ENCODE measurements around the gene SPACA6. TPM values are rescaled to one million over a fixed set of nuclear protein-coding genes. Genes with fewer than 3 reads are reported as not detected.
A peak's percentile ranks its signal among the peaks of the same experiment; 100 is the strongest.
"Not testable (repeated sequence)": the region's sequence is repeated elsewhere in the genome, so short reads cannot be mapped to it uniquely, and the experiment has no call there.

SPACA6 gene, protein sequence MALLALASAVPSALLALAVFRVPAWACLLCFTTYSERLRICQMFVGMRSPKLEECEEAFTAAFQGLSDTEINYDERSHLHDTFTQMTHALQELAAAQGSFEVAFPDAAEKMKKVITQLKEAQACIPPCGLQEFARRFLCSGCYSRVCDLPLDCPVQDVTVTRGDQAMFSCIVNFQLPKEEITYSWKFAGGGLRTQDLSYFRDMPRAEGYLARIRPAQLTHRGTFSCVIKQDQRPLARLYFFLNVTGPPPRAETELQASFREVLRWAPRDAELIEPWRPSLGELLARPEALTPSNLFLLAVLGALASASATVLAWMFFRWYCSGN
- polyA plus RNA-seq = 1 to 10 TPM in 2 of 3 donors, not detected in 1; 2.3 to 2.4 TPM

DNA sequence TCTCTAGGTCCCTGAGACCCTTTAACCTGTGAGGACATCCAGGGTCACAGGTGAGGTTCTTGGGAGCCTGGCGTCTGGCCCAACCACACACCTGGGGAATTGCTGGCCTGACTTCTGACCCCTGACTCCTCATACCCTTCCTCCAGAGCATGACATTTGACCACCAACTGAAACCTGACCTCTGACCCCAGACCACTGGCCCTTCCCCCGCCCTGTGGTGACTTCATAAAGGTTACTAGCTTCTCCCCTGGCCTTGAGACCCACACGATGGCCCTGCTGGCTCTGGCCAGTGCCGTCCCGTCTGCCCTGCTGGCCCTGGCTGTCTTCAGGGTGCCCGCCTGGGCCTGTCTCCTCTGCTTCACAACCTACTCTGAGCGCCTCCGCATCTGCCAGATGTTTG, at the start of gene SPACA6:
Gene SPACA6, plus strand, starts transcription at position 71 of the 400 bp plus-strand sequence. Its CDS starts 197 bp downstream, at position 268.
- H3K4me1 Mint-ChIP-seq = peaks cover 6 to 12% of the 10 kb centered on the region in 2 donors

DNA sequence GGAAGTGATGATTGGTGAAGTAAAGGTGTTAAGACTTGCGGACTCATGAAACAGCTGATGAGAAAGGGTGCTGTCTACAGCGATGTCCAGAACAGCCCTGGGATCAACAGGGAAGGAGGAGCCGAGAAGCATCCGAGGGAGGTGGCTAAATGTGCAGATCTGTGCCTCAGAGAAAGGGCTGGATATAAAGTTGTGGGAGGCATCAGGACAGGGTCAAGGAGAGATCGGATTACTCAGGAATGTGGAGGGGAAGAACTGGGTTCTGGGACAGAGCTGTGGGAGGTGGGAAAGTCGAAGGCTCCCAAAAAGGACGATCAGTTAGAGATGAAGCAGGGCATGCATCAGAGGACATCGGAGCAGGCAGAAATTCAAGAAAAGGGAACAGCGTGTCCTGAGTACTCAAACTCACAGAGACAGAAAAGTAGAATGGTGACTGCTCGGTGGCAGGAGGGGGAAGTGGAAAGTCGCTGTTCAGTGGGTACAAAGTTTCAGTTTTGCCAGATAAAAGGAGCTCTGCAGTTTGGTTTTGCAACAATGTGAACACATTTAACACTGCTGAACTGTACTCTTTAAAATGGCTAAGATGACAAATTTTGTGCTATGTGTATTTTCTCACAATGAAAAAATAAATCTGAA, 48.4 kb upstream of the SPACA6 start:
- H3K4me3 Mint-ChIP-seq = peak overlapping the region in 1 of 5 donors; percentile 15
- no peaks in the 10 kb centered on the region for H3K9me3 Mint-ChIP-seq

More for the DNA sequence above, at the start of gene SPACA6:
- H3K4me3 Mint-ChIP-seq = no peak within 1 kb of the TSS
- H3K36me3 Mint-ChIP-seq = peaks cover 4 to 8% (median 4%) of the 10 kb centered on the region in 3 donors
- peaks cover 10 to 20% (median 13%) of the 10 kb centered on the region in 3 donors for H3K27me3 Mint-ChIP-seq (ENCODE audit: low read depth in 3 of 3)
- no peak within 1 kb of the TSS for H3K27ac Mint-ChIP-seq
- H3K9me3 Mint-ChIP-seq = no peaks in the 10 kb centered on the region
- no peak for DNase-seq

DNA sequence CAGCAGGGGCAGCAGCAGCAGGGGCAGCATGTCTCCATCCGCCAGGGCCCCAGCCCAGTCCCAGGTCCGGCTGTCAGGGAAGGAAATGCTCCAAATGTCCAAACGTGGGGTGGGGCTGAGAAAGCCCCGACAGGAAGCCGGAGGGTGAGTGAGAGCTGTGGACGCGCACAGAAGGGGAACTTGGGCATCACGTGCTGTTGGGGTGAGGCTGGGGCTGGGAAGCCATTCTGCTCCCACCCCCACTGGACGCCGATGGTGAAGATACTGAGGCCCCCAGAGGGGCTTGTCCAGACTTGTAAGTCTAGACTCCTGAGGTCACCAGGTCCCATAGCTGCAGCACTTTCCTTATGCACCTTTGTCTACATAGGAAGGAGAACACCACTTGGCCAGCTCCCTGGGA, 46.4 kb upstream of the SPACA6 start, which contains the start of gene SIGLEC14:
Gene SIGLEC14, minus strand, starts transcription at position 96 of the 400 bp plus-strand sequence. Its CDS starts 66 bp downstream, at position 30.
- not testable (repeated sequence) for H3K9me3 Mint-ChIP-seq; H3K36me3 Mint-ChIP-seq; H3K4me1 Mint-ChIP-seq; H3K27ac Mint-ChIP-seq; DNase-seq; H3K27me3 Mint-ChIP-seq (ENCODE audit: low read depth in 3 of 3); H3K4me3 Mint-ChIP-seq

More for the DNA sequence above, 48.4 kb upstream of the SPACA6 start:
- Mint-ChIP-seq H3K27me3 (ENCODE audit: low read depth in 3 of 3) (peaks cover 1 to 12% (median 9%) of the 10 kb centered on the region in 3 donors), H3K27ac (no peak overlapping the region), H3K4me1 (no peaks in the 10 kb centered on the region), H3K36me3 (no peaks in the 10 kb centered on the region)
- DNase-seq = no peak

DNA sequence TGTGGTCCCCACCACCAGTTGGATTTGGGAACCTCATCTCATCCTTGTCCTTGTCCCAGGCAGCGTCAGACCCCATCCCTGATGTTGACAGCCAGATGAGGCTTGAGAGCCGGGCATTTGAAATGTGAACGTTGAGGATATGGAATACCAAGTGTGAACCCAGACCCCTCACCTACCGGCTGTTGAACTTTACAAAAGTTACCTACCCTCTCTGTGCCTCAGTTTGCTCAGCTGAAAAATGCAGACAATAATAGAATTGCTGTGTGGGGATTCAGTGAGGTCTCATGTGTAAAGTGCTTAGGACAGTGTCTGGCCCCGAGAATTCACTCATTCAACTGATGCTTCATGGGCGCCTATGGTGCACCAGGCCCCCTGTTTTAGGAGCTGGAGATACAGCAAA, 45.8 kb upstream of the SPACA6 start:
- no peaks in the 10 kb centered on the region for H3K36me3 Mint-ChIP-seq
- H3K27ac Mint-ChIP-seq = no peak overlapping the region
- peaks cover 1 to 10% (median 8%) of the 10 kb centered on the region in 3 donors for H3K27me3 Mint-ChIP-seq (ENCODE audit: low read depth in 3 of 3)
- no peak overlapping the region for H3K4me3 Mint-ChIP-seq
- H3K4me1 Mint-ChIP-seq = no peaks in the 10 kb centered on the region
- DNase-seq = no peak
- no peaks in the 10 kb centered on the region for H3K9me3 Mint-ChIP-seq

DNA sequence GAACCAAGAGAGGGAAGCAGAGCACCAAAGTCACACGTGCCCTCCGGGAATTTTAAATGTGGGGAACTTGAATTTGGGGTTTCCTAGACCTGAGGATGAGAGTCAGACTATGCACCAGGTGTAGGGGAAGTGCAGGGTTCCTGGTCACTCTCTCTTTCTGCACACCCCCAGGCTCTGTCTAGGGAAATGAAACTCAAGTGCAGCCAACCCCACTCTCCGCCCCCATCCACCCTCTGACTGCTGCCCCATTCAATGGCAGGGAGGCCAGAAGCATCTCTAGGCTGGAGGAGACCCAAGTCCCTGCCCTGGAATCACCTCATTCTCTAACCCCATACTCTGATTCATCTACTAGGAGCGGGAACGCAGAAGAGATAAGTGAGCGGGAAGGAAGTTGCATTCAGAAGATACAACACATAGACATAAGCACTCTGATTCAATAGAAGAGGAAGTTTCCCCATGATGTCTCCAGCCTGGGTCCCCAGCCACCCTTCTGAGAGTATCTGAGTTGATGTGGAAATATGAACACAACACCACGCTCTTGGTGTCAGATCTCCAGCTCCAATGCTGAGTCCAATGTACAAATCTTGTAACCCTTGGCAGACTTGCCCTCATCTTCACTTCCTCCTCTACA, 41.8 kb upstream of the SPACA6 start:
- no peak for DNase-seq
- Mint-ChIP-seq H3K9me3 (no peaks in the 10 kb centered on the region), H3K36me3 (peaks cover 0 to 6% (median 0%) of the 10 kb centered on the region in 3 donors), H3K4me3 (no peak overlapping the region), H3K27ac (no peak overlapping the region), H3K4me1 (no peaks in the 10 kb centered on the region), H3K27me3 (ENCODE audit: low read depth in 3 of 3) (peaks cover 0 to 6% (median 4%) of the 10 kb centered on the region in 3 donors)

DNA sequence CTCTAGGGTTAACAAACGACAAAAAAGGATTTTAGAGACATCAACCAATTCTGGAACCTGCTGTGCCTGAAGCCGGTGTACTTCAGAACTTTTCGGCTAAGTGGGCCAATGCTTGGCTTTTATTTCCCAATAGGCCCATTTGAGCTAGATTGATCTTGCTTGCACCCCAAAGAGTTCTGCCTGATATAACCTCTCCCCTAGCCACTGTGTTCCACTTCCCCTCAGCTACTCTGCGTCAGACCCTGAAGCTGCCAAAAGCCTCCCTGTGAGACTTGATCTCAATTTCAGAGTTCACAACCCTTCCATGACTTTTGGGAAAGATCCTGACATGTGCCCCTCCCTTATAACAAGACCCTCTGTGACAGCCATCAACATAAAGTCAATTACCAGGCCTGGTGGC, 40.9 kb upstream of the SPACA6 start:
- no peak overlapping the region for H3K4me3 Mint-ChIP-seq
- H3K9me3 Mint-ChIP-seq = no peaks in the 10 kb centered on the region
- no peak for DNase-seq
- H3K27ac Mint-ChIP-seq = no peak overlapping the region
- peaks cover 0 to 6% (median 0%) of the 10 kb centered on the region in 3 donors for H3K36me3 Mint-ChIP-seq
- peaks cover 5 to 6% of the 10 kb centered on the region in 2 donors for H3K4me1 Mint-ChIP-seq
- peaks cover 0 to 7% (median 4%) of the 10 kb centered on the region in 3 donors for H3K27me3 Mint-ChIP-seq (ENCODE audit: low read depth in 3 of 3)

DNA sequence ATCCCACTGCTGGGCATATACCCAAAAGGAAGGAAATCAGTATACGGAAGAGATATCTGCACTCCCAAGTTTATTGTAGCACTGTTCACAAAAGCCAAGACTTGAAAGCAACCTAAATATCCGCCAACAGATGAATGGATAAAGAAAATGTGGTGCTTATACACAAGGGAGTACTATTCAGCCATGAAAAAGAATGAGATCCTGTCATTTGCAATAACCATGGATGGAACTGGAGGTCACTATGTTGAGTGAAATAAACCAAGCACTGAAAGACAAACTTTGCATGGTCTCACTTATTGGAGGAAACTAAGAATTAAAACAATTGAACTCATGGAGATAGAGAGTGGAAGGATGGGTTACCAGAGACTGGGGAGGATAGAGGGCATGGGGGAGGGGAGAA, 40.0 kb upstream of the SPACA6 start:
- no peaks in the 10 kb centered on the region for H3K9me3 Mint-ChIP-seq
- H3K4me1 Mint-ChIP-seq = peaks cover 5 to 6% of the 10 kb centered on the region in 2 donors
- no peak overlapping the region for H3K4me3 Mint-ChIP-seq
- peaks cover 0 to 7% (median 4%) of the 10 kb centered on the region in 3 donors for H3K27me3 Mint-ChIP-seq (ENCODE audit: low read depth in 3 of 3)
- H3K36me3 Mint-ChIP-seq = peaks cover 0 to 6% (median 0%) of the 10 kb centered on the region in 3 donors
- H3K27ac Mint-ChIP-seq = no peak overlapping the region
- no peak for DNase-seq

DNA sequence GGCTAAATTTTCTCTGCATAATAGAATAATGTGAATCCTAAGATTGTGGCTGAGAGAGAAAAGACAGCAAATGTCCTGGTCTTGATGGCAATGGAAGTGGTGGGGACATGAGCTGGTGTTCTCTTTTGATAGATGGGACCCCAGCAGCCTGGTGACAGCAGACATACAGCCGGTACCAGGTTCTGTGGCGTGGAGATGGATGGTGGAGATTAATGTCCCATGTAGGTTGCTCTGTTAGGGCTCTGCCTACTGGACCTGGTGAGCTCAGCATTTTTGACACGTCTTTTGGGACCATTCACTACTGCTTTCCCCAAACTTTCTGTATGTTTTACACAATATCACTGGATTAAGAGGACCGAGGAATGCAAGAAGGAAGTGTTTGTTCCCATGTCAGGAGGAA, 38.3 kb upstream of the SPACA6 start:
- DNase-seq = no peak
- peaks cover 0 to 4% (median 2%) of the 10 kb centered on the region in 3 donors for H3K27me3 Mint-ChIP-seq (ENCODE audit: low read depth in 3 of 3)
- H3K9me3 Mint-ChIP-seq = no peaks in the 10 kb centered on the region
- no peak overlapping the region for H3K27ac Mint-ChIP-seq
- H3K4me1 Mint-ChIP-seq = peaks cover 5 to 6% of the 10 kb centered on the region in 2 donors
- no peak overlapping the region for H3K4me3 Mint-ChIP-seq
- H3K36me3 Mint-ChIP-seq = peaks cover 0 to 6% (median 0%) of the 10 kb centered on the region in 3 donors

DNA sequence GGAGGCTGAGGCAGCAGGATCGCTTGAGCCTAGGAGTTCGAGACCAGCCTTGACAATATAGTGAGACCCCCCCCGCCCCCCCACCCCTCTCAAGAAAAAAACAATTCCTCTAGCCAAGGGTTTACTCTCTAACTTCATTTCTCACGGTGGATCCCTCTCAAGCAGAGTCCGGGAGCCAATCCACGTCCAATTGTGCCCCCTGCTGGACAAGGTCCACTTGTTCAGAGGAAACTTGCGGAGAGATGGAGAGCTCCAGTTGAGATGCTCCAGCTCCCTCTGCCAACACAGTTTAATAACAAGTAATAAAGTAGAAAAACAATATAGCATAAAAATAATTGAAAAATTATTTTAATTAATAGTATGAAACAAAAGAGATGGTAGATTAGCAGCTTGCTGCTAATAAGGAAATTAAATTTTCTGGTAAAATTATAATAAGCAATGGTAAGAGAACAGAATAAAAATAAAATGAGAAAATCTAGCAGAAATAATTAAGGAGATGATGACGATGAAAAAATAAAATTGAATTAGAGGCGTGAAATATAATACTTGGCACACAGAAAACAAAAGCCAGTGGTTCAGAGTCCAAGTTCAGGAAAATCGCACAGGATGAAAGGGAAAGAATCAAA, 32.0 kb upstream of the SPACA6 start:
- Mint-ChIP-seq H3K9me3 (no peaks in the 10 kb centered on the region), H3K36me3 (no peaks in the 10 kb centered on the region), H3K4me1 (peaks cover 5 to 6% of the 10 kb centered on the region in 2 donors), H3K27ac (no peak overlapping the region), H3K27me3 (ENCODE audit: low read depth in 3 of 3) (peaks cover 6 to 25% (median 9%) of the 10 kb centered on the region in 3 donors), H3K4me3 (no peak overlapping the region)
- DNase-seq = peak in 2 of 3 donors; percentile 9 to 20

DNA sequence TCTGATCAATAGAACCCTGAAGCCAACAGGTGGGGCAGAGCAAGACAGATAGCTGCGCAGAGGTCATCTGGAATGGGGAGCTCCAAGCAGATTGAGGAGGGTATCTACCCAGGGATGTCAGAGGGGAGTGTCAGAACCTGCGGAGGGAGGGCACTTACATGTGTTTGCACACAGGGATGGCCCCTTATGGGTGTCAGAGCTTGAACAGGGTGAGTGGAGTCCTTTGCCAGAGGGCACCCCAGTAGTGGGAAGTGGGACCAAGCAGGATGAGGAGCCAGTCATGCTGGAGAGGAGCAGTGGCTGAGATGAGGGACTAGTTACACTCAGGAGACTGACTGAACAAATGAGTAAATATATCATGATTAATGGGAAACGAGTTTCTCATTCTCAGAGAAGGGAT, 29.5 kb upstream of the SPACA6 start:
- peaks cover 8 to 26% (median 9%) of the 10 kb centered on the region in 3 donors for H3K27me3 Mint-ChIP-seq (ENCODE audit: low read depth in 3 of 3)
- H3K27ac Mint-ChIP-seq = no peak overlapping the region
- no peak for DNase-seq

DNA sequence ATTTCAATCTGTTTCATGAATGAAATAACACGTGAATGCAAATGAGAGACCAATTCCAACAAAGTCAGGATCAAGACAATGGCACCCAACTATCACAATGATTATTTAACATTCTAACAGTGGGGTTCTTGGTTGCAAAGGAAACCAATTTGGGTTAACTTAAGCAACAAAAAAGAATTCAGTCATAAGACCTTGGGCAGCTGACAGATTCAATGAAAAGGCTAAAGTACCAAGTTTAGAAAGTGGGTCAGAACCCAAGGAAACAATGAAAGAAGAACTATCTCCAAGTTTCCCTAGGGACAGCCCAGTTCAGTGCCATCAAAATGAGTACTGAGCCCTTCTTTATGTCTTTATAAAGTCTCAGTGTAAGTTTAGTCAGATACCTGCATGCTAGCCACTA, 29.0 kb upstream of the SPACA6 start:
- peaks cover 8 to 25% (median 9%) of the 10 kb centered on the region in 3 donors for H3K27me3 Mint-ChIP-seq (ENCODE audit: low read depth in 3 of 3)
- no peaks in the 10 kb centered on the region for H3K36me3 Mint-ChIP-seq
- no peak overlapping the region for H3K27ac Mint-ChIP-seq
- no peak overlapping the region for H3K4me3 Mint-ChIP-seq
- no peaks in the 10 kb centered on the region for H3K9me3 Mint-ChIP-seq
- DNase-seq = no peak
- no peaks in the 10 kb centered on the region for H3K4me1 Mint-ChIP-seq

More for the DNA sequence above, 29.5 kb upstream of the SPACA6 start:
- Mint-ChIP-seq H3K4me1 (no peaks in the 10 kb centered on the region), H3K36me3 (no peaks in the 10 kb centered on the region), H3K9me3 (no peaks in the 10 kb centered on the region), H3K4me3 (no peak overlapping the region)

DNA sequence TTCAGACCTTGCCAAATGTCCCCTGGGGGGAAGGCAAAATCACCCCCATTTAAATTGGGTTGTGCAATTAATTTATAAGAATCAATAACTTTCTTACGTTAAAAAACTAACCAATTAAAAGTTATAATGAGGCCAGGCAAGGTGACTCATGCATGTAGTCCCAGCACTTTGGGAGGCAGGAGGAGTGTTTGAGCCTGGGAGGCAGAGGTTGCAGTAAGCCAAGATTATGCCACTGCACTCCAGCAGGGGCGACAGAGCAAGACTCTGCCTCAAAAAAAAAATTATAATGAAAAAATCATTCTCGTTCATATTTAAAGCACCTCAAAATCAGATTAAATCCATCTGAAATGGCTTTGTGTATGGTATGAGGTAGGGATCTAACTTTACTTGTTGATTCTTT, 28.1 kb upstream of the SPACA6 start:
- Mint-ChIP-seq H3K27me3 (ENCODE audit: low read depth in 3 of 3) (peaks cover 10 to 25% (median 12%) of the 10 kb centered on the region in 3 donors), H3K4me1 (no peaks in the 10 kb centered on the region), H3K27ac (no peak overlapping the region), H3K9me3 (no peaks in the 10 kb centered on the region), H3K4me3 (no peak overlapping the region), H3K36me3 (no peaks in the 10 kb centered on the region)
- DNase-seq = no peak

DNA sequence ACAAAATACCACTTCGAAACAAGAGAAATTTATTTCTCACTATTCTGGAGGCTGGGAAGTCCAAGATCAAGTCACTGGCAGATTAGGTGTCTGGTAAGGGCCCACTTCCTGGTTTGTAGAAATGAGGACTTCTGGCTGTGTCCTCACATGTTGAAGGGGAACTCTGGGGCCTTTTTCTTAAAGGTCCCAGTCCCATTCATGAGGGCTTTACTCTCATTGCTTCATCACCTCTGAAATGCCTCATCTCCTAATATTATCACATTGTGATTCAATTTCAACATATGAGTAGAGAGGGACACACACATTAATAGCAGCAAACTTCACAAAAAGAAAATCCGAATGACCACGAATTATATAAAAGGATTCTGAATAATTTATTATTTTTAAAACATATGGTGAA, 24.9 kb upstream of the SPACA6 start:
- Mint-ChIP-seq H3K9me3 (no peaks in the 10 kb centered on the region), H3K27ac (no peak overlapping the region), H3K4me1 (no peaks in the 10 kb centered on the region), H3K4me3 (no peak overlapping the region), H3K36me3 (no peaks in the 10 kb centered on the region), H3K27me3 (ENCODE audit: low read depth in 3 of 3) (peaks cover 4 to 17% (median 11%) of the 10 kb centered on the region in 3 donors)
- no peak for DNase-seq

Data from immature natural killer cell (primary cell).